Measurements from ENCODE around the gene ERBB4. TPM values are rescaled to one million over a fixed set of nuclear protein-coding genes. Genes with fewer than 3 reads are reported as not detected.

ERBB4 gene
- total RNA-seq, 1 donor from 2014 or later, result 0.12 TPM

GRCh38 chr2:212427638-212428037, 111.0 kb downstream of the ERBB4 start:
- ATAC-seq, result no peak

DNA sequence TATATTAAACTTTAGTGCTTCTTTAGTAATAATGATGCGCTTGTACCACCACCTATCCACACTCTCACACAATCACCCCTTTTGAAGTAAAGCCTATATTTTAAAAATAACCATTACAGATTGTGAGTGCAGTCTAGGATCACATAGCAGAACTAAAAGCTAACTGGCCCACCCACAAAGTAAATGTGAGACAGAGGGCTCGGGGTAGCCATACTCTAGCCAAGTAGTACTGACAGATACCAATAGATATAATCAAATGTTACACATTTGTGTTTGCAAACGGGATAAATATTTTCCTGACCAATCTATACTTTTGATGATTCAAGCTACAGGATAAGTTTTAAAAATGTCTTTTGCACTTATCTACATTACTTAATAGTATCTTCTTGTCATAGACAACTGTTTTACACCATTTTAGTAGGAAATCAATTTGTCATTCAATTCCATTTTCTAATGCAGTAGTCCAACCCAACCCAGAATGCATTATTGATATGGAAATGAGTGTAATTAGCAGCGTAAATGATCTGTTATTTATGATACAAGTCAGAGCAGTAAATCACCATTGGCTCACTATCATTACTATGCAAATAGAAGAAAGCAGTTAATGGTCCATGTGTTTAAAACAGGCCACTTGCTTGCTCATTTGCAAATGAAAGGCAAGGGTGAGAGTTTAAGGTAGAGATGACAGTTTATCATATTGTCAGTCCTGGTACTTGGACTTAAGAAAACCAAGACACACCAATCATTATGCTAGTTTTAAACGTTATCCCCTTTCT, 111.8 kb downstream of the ERBB4 start:
- no peak for ATAC-seq

GRCh38 chr2:212424082-212424481, 114.5 kb downstream of the ERBB4 start:
- no peak for ATAC-seq

DNA sequence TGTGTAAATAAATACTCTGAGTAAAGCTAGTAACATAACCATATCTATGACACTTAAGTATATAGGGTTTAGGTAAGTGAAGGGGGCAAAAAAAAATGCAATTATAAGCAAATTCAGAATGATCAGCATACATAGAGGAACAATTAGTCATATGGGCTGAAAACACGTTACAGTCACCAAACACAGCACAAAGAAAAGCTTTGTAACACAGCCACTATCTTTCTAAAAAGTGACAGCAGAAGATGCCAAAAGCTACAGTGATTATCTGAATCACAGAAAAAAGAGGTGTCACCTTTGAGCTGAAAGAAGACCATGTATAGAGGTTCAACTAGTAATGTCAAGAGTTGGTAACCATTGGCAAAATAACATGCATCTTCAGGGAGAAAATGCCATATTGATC, 115.5 kb downstream of the ERBB4 start:
- no peak for ATAC-seq

DNA sequence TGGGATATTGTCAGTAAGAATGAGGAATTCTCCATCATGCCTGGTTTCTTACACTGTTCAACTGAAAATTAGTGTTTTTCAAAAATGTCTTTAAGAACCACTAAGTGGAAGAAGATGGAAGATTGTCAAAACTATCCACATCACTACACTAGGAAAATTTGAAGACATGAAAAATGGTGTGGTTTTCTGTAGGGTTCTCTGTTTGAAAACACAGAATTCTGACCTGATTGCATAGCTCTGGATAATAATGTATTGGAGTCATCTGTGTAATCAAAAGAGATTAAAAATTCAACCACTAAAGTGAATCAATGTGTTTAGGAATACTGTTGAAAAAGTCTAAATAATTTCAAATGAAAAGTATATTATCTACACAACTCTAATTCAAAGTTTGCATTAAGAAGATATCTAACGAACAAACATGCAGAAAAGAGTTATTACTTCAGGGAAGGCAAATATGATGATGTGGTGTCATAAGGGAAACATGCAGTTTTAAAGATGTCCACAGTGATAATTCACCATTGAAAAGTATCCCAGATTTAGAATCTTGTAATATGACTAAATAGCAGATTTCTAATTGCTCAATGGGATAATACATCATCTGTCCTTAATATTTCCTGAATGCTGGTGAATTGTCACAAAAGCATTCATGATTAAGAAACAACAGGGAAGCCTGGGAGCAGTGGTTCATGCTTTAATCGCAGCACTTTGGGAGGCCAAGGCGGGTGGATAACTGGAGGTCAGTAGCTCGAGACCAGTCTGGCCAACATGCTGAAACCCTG, 116.9 kb downstream of the ERBB4 start:
- no peak for ATAC-seq

- no peak for ATAC-seq
Measured at GRCh38 chr2:212416086-212416485, 122.5 kb downstream of the ERBB4 start.

DNA sequence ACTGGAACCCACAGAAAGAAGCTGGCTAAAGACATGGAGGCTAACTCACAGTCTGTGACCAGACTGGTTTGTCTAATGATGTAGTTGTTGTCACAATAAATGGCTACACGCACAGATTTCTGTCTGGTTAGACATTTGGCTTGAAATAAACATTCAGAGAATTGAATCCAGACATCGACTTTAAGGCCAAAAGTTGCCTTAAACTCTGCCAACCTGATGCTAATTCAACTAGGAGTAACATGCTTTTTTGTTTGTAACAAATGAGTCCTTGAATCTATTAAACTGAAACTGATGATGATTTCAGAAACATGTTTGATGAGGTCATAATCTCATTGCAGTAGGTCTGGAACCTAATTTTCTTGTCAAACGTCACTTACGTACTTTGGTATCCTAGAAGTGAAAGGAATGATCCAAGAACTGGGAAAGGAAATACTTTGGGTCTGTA, 123.8 kb downstream of the ERBB4 start:
- no peak for ATAC-seq

DNA sequence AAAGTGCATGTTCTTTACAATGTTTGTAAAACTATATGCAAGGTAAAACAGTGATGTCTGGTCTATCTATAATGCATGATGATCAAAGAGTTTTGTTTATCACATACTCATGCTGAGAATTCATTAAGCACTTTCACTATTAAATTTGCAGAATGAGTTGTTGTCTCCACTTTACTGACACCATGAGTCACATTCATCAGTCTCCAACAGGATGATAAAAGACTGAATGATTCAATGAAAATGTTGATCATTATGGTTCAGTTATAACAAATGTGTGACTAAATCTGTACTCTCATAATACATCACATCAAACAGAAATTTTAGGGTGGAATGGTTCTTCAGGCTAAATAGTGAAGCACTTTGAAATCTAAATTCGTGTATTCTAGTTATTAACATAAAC, 129.0 kb downstream of the ERBB4 start:
- no peak for ATAC-seq

GRCh38 chr2:212408524-212408923, 130.1 kb downstream of the ERBB4 start:
- no peak for ATAC-seq

- ATAC-seq, result no peak
Measured at GRCh38 chr2:212406716-212407115, 131.9 kb downstream of the ERBB4 start.

- no peak for ATAC-seq
Measured at GRCh38 chr2:212402316-212402715, 136.3 kb downstream of the ERBB4 start.

DNA sequence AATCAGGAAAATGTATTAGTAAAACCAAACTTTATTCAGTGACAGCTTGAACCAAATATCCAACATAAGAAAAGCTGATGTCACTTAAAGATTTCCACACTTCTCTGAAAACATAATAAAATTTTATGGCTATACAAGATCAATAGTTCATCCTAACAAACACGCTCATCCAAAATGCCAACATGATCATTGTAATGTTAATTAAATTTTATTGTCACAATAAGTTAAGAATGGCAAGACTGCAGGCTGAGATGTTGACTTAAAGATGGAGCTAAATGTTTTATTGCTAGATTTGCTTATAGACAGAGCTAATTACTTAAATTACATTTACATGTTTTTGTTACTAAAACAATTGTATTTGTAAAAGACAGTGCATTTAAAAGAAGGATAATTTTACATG, 140.3 kb downstream of the ERBB4 start:
- ATAC-seq, result no peak

- no peak for ATAC-seq
Measured at GRCh38 chr2:212392544-212392943, 146.1 kb downstream of the ERBB4 start.

DNA sequence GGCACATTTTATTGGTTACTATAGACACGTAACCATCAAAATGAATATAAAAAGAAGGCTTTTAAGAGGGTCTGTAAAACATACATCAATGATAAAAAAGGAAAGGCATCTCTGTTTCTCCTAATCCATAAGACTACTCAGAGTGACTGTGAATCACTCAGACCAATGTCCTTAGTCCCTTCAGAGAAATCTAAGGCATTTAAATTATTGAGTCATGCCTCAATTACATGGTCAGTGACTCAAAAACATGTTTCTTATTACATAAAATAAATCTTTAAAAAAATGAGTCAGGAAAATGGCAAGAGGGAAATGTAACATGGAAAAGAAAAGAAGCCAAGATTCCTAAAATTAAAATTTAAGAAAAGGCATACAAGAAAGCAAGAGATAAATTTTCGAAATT, 146.6 kb downstream of the ERBB4 start:
- ATAC-seq, result no peak

DNA sequence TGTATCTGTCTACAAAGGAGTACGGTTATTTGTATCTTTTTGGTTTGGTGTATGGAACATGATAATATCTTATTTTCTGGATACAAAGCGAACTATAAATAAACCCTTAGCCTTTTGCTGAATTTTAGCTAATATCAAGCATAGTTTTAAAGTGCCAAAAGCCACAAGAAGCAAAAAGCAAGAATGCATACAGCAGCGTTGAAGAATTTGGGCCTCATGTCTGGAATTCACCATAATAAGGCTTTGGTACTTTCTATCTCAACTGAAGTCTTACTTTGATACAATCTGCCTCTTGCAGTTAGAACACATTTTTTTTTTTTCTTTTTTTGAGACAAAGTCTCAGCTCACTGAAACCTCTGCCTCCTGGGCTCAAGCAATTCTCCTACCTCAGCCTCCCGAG, 151.5 kb downstream of the ERBB4 start:
- ATAC-seq, result no peak

DNA sequence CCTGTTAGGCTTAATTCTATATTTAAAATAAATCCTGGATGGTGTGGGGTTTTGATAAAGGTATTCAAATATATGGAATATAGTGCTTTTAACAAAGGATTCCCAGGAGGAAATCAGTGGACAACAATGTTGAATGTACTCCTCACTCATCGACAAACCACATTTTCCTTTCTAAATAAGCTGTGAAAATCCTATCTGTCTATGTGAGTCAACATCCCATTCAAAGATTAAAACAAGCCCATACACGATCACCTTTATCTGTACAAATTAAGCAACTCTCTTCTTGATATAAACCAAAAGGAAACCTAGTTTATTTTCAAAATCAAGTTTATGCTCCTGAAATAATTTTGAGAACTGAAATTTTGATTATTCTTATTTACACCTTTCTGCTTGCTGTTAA, 153.4 kb downstream of the ERBB4 start:
- no peak for ATAC-seq

DNA sequence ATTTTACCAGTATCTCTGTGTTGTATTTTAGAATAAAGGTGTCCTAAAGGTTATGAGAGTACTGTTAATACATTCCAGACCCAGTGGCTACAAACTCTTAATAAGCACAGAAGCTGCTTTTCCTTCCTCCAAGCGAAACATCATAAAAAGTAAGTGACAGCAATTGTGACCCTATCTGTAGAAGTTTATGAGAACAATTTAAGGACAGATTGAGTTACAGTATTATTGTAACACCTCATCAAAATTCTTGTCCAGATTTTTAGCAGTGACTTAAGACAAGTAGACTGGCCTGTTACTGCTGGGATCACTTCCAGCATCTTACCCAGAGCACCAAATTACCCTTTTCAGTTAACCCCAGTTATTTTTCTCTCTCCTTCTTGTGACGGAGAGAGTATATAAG, 154.6 kb downstream of the ERBB4 start:
- no peak for ATAC-seq

GRCh38 chr2:212381428-212382102, 157.0 kb downstream of the ERBB4 start:
- ATAC-seq, result no peak

GRCh38 chr2:212379103-212379502, 159.5 kb downstream of the ERBB4 start:
- no peak for ATAC-seq

DNA sequence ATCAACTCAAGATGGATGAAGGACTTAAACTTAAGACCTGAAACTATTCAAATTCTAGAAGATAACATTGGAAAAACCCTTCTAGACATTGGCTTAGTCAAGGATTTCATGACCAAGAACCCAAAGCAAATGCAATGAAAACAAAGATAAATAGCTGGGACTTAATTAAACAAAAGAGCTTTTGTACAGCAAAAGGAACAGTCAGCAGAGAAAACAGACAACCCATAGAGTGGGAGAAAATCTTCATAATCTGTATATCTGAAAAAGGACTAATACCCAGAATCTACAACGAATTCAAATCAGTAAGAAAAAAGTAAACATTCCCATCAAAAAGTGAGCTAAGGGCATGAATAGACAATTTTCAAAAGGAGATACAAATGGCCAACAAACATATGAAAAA, 171.2 kb downstream of the ERBB4 start:
- no peak for ATAC-seq

DNA sequence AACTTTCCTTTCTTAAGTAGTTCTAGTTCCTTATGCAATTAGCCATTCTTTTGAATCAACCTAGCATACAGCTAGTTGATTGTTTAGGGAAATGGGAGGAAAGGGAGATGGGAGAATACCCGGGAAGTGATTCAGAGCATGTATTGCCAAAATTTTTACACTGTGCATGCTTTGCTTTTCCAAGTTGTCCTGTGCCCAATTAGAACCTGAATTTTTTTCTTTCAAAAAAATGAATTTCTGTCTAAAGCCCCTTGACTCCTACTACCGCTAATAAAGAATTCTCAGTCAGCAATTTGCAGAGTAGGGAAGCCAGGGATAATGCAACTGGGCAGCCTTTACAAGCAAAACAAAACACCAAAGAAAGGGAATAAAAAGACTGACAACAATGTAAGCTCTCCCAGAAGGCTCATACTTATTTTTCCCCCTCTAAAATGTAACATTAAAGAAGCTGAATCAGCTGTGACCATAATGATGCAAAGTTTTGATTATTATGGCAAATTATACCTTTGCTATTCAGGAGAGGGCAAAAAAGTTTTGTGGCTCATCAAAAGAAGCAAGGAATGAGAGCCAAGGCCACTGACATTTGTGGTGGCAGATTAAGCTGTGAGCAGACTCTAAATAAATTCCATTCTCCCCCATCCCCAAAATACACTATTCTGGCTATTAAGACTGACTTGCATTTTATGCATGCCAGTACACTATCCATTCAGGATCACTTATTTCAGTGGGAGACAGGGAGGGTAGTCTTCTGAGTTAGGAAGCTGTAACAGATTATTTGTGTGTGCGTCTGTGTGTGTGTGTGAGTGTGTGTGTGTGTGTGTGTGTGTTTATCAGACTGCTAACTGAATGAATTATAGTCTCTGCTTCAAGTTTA, 174.3 kb downstream of the ERBB4 start:
- no peak for ATAC-seq

DNA sequence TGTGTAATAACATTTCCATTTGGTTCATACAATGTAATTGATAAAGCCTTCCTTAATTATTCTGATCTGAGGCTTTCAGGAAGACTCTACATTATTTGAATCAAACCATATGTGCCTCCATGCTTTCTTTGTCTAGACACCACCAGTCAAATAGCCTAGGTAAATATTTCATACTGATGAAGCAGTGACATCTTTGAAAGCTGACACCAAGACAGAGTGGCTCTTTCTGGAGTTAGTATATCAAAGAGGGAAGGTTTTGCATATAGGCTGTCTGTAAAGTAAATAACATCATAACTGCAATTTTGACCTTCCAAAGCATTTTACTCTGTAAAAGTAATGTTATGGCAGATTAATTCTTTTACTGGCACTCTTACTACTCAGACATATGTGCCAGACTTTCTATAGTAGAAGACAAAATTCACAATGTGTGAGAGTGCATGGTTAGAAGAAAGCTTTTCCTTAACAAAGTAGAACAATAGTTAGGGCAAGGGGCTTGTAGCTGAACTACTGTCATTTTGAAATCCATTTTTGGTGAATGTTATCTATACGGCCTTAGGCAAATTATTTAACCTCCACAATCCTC, 177.3 kb downstream of the ERBB4 start:
- no peak for ATAC-seq
